NCI-H524 treated with DMSO at 0.1 percent for 48 hours (cell line): ENCODE measurements around the gene YTHDC2.

Experiments
- DNase-seq: peaks from one replicate; lab custom pipeline; 2025; lab: John Stamatoyannopoulos, UW

Gene YTHDC2

GRCh38 chr5:113520429-113520828 is 6.9 kb downstream of the YTHDC2 start:
- DNase-seq = no peak

- no peak for DNase-seq
Measured at GRCh38 chr5:113520899-113521298, 7.4 kb downstream of the YTHDC2 start.

GRCh38 chr5:113523168-113523567 is 9.7 kb downstream of the YTHDC2 start:
- no peak for DNase-seq

- no peak for DNase-seq
Measured at GRCh38 chr5:113524927-113525326, 11.4 kb downstream of the YTHDC2 start.

GRCh38 chr5:113526421-113526820 is 12.9 kb downstream of the YTHDC2 start:
- DNase-seq = no peak

GRCh38 chr5:113527746-113528145 is 14.3 kb downstream of the YTHDC2 start:
- DNase-seq = no peak

GRCh38 chr5:113531481-113532159 is 18.1 kb downstream of the YTHDC2 start:
- DNase-seq = no peak

GRCh38 chr5:113538313-113538712 is 24.8 kb downstream of the YTHDC2 start:
- DNase-seq = no peak

- DNase-seq = no peak
Measured at GRCh38 chr5:113546703-113547183, 33.2 kb downstream of the YTHDC2 start.

- DNase-seq = no peak
Measured at GRCh38 chr5:113548396-113548795, 34.9 kb downstream of the YTHDC2 start.

- no peak for DNase-seq
Measured at GRCh38 chr5:113552137-113552536, 38.6 kb downstream of the YTHDC2 start.

- DNase-seq = no peak
Measured at GRCh38 chr5:113552620-113553019, 39.1 kb downstream of the YTHDC2 start.

- no peak for DNase-seq
Measured at GRCh38 chr5:113562828-113563400, 49.4 kb downstream of the YTHDC2 start.

- no peak for DNase-seq
Measured at GRCh38 chr5:113569396-113569795, 55.9 kb downstream of the YTHDC2 start.

- DNase-seq = no peak
Measured at GRCh38 chr5:113572716-113573115, 59.2 kb downstream of the YTHDC2 start.

- no peak for DNase-seq
Measured at GRCh38 chr5:113574417-113574816, 60.9 kb downstream of the YTHDC2 start.

- DNase-seq = no peak
Measured at GRCh38 chr5:113575074-113575473, 61.6 kb downstream of the YTHDC2 start.

- no peak for DNase-seq
Measured at GRCh38 chr5:113578091-113578490, 64.6 kb downstream of the YTHDC2 start.

GRCh38 chr5:113581388-113581787 is 67.9 kb downstream of the YTHDC2 start:
- peak; percentile 54 for DNase-seq

GRCh38 chr5:113598150-113598549 is 84.7 kb downstream of the YTHDC2 start:
- no peak for DNase-seq

- DNase-seq = no peak
Measured at GRCh38 chr5:113598926-113599325, 85.4 kb downstream of the YTHDC2 start.

- DNase-seq = no peak
Measured at GRCh38 chr5:113600255-113600905, 86.9 kb downstream of the YTHDC2 start.

- DNase-seq = no peak
Measured at GRCh38 chr5:113601423-113601822, 87.9 kb downstream of the YTHDC2 start.
